GM21786 (cell line): Measurements from ENCODE around the gene LMO4.

ENCODE experiments used
- ATAC-seq: cut with Tn5 transposase; IDR thresholded peaks from one replicate; pipeline ENCODE4 v1.9.1; 2021; ENCODE audit not compliant: unreplicated experiment

The LMO4 gene

GRCh38 chr1:87356591-87356990 is 27.9 kb downstream of the LMO4 start:
- ATAC-seq = no peak

GRCh38 chr1:87358219-87358618 is 29.5 kb downstream of the LMO4 start:
- no peak for ATAC-seq

GRCh38 chr1:87359586-87359985 is 30.9 kb downstream of the LMO4 start:
- no peak for ATAC-seq

GRCh38 chr1:87362063-87362833 is 33.6 kb downstream of the LMO4 start:
- ATAC-seq = no peak

GRCh38 chr1:87362834-87363426 is 34.2 kb downstream of the LMO4 start:
- no peak for ATAC-seq

GRCh38 chr1:87367549-87367948 is 38.9 kb downstream of the LMO4 start:
- ATAC-seq = no peak

- ATAC-seq = no peak
These were observed 40.2 kb downstream of the LMO4 start for GRCh38 chr1:87368907-87369306.

- no peak for ATAC-seq
These were observed 41.2 kb downstream of the LMO4 start for GRCh38 chr1:87369736-87370478.

- no peak for ATAC-seq
These were observed 41.9 kb downstream of the LMO4 start for GRCh38 chr1:87370544-87370943.

GRCh38 chr1:87379306-87379705 is 50.6 kb downstream of the LMO4 start:
- no peak for ATAC-seq

GRCh38 chr1:87386217-87386790 is 57.6 kb downstream of the LMO4 start:
- no peak for ATAC-seq

- ATAC-seq = no peak
These were observed 59.7 kb downstream of the LMO4 start for GRCh38 chr1:87388411-87388810.

GRCh38 chr1:87389011-87389410 is 60.3 kb downstream of the LMO4 start:
- ATAC-seq = no peak

GRCh38 chr1:87389546-87389945 is 60.9 kb downstream of the LMO4 start:
- no peak for ATAC-seq

- ATAC-seq = no peak
These were observed 63.8 kb downstream of the LMO4 start for GRCh38 chr1:87392248-87393192.

GRCh38 chr1:87393445-87394085 is 64.9 kb downstream of the LMO4 start:
- no peak for ATAC-seq

GRCh38 chr1:87394513-87394912 is 65.8 kb downstream of the LMO4 start:
- no peak for ATAC-seq

GRCh38 chr1:87394982-87395381 is 66.3 kb downstream of the LMO4 start:
- no peak for ATAC-seq
